ENCODE results near the gene EPB41.
"Not testable (repeated sequence)": the region's sequence is repeated elsewhere in the genome, so short reads cannot be mapped to it uniquely, and the experiment has no call there.

EPB41 gene

GRCh38 chr1:29133861-29134694, 219.7 kb downstream of the EPB41 start:
- DNase-seq (ENCODE audit: low spot score): no peak

GRCh38 chr1:29134695-29135028, 220.3 kb downstream of the EPB41 start:
- no peak for DNase-seq (ENCODE audit: low spot score)

GRCh38 chr1:29136391-29136915, 222.1 kb downstream of the EPB41 start:
- DNase-seq (ENCODE audit: low spot score): no peak

- no peak for DNase-seq (ENCODE audit: low spot score)
Observed at GRCh38 chr1:29142714-29143113, 228.3 kb downstream of the EPB41 start.

DNA sequence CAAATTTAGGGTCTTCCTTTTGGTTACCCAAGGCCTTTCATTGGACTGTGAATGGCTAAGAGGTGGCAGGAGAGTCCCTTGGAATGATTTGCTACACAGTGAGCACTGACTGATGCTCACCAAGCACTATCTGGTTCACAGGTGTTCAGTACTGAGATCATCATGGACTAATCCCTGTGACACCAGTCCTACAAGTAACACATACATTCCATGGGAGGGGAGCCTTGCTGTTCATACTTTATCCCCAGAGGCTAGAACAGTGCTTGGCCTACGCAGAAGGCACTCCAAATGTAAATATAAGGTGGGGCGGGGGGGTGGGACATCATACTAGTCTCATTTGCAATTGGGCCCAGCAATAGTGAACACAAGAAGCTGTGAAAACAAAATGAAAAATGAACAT, 229.8 kb downstream of the EPB41 start:
- no peak for DNase-seq (ENCODE audit: low spot score)

DNA sequence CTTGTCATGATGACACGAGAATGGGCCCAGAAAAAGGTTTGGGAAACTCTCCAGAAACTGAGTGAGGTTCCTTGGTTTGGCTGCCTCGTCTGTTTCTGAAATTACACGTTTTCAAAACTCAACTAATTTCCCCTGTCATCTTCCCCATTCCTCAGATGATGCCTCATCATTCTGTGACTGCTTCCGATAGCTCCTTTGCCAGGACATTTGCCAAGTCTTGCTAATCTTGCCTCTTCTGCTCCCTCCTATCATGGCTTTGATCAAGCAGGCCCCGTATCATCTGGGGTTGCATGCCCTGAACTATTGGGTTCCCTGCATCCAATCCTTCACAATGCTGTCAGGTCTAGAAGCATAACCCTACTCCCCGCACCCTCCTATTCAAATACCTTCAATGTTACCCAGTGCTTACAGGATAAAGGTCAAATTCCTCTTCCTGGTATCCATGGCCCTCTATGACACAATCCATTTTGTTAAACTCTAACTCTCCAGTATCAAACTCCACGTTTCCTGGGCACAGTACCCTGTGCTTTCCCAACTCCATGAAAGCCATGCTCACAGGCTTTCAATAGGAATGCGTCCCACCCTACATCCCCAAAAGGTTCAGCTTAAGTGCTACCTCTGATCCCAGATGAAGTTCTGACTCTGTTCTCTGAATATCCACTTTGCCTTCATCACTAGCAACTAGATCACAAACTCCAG, 231.5 kb downstream of the EPB41 start:
- DNase-seq (ENCODE audit: low spot score): no peak

DNA sequence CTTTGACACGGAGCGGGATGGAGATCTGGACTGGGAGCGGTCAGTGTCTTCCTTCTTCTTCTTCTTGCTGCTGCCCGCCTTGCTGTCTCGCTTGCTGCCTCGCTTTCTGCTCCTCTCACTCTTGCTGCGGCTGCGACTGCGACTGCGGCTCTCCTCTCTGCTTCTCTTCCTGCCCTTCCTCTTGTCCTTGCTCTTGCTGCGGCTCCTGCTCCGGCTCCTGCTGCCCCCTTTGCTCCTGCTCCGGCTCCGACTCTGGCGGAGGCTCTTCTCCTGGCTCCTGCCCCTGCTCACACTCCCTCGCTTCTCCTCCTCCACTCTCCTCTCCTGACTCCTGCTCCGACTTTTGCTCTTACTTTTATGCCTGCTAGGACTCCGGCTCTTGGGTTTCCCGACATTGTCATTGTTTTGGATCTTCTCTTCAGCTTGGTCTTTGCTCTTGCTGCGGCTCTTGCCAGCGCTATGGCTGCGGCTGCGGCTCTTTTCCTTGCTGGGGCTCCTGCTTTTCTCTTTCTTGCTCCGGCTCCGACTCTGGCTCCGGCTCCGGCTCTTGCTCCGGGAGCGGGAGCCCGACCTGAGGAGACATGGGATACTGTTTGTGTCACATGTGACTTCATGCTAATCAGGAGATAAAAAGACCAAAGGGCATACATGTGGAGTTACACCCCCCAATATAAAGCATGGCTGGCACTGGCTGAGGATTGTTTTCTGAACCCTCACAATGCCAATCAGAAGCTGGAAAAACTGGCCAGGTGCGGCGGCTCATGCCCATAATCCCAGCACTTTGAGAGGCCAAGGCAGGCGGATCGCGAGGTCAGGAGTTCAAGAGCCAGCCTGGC, 234.5 kb downstream of the EPB41 start:
- DNase-seq (ENCODE audit: low spot score): no peak

GRCh38 chr1:29150346-29150745, 236.0 kb downstream of the EPB41 start:
- not testable (repeated sequence) for DNase-seq (ENCODE audit: low spot score)

DNA sequence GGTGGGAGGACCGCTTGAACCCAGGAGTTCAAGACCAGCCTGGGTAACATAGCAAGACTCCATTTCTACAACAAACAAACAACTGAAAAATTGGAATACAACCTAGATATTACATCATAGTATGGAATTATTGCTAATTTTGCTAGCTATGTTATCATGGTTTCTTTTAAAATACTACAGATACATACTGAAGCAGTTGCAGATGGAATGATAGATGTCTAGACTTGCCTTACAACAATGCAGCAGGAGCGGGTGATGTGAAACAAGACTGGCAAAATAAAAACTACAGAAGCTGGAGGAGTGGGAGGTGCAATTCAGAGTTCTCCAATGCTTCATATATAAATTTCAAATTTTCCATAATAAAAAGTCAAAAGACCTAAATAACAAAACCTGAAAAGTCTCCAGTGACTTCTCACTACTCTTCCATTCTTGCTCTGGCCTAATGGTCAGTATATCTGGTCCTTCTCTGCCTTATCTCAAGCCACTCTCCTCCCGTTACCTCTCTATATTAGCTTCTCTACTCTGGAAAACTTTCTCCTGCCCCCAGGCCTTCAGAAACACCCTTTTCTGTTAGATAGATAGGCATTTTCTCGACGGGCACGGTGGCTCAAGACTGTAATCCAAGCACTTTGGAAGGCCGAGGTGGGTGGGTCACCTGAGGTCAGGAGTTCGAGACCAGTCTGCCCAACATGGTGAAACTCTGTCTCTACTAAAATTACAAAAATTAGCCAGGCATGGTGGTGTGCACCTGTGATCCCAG, 237.9 kb downstream of the EPB41 start:
- DNase-seq (ENCODE audit: low spot score): no peak

- no peak for DNase-seq (ENCODE audit: low spot score)
Observed at GRCh38 chr1:29156543-29157268, 242.3 kb downstream of the EPB41 start.

DNA sequence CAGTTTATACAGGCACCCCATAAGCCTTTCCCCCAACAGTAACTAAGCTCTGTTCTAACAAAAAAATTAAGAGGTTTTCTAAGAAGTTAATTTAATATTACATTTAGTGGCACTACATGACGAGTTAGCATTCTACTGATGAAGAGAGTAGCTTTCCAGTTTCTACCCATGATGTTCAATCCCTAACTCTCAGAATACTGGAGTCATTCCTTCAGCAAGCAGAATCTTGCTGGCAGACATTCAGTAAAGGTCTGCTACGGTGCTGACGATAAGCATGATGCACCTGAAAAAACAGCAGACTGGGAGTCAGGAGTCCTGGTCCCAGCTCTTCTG, 242.9 kb downstream of the EPB41 start:
- DNase-seq (ENCODE audit: low spot score): no peak

GRCh38 chr1:29159773-29160172, 245.4 kb downstream of the EPB41 start:
- DNase-seq (ENCODE audit: low spot score): no peak

DNA sequence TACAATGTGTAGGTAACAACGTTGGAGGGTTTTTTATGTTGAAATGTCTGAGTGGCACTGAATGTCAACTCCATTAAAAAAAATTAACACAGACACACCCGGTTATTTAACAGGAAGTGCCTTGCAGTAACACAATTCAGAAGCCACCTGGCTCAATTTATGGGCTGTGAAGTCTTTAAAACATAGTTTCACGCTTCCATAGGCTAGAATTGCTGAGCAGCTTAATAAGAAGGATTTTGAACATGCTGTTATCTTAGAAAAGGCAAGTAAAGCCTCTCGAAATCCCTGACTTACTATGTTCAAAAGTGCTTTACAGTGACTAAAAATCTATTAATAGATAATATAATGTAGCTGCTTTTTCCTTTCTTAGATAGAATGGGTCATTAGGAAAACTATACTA, 247.7 kb downstream of the EPB41 start:
- no peak for DNase-seq (ENCODE audit: low spot score)

DNA sequence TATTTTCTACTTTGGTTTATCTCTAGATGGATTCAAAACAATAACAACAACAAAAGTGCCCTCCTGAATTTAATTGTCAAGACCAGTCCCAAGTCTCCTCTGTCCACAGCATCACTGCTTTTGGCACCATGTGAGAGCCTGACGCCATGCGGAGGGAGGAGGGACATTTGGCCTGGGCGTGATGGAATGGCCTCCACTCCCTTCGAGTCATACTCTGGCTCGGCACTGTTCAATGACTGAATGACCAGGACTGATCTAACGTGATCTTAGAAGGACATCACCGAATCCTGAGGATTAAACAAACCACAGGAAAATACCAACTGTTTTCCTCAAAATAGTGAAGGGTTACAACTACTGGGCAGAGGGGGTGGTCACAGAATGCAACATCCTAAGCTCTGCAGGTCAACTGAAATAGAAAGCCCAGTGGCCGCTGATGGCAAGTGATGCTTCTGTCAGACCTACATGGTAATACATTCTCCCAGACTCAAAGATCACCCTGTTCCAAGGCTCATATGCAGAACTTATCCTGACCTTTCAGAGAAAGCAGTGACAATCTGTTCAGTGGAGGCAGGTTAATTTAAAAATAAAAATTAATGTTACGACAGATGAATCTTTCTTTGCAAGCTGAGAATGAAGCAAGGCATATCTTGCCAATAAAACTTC, 248.2 kb downstream of the EPB41 start:
- DNase-seq (ENCODE audit: low spot score): no peak

DNA sequence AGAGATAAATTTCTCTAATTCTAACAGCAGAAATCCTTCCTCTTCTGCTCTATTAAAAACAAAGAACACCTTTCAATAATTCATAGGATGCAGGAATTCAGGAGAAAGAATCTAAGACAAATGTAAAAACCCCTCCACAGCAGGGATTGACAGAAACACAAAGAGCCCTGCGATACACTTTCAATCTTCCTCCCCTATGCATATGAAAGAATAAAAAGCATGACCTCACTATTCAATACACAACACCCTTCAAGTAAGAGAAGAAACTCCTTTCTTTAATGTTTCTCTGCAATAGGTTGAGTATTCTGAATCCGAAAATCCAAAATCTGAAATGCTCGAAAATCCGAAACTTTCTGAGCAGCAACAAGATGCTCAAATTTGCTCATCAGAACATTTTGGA, 250.2 kb downstream of the EPB41 start:
- no peak for DNase-seq (ENCODE audit: low spot score)

- DNase-seq (ENCODE audit: low spot score): no peak
Observed at GRCh38 chr1:29166291-29166878, 252.0 kb downstream of the EPB41 start.

DNA sequence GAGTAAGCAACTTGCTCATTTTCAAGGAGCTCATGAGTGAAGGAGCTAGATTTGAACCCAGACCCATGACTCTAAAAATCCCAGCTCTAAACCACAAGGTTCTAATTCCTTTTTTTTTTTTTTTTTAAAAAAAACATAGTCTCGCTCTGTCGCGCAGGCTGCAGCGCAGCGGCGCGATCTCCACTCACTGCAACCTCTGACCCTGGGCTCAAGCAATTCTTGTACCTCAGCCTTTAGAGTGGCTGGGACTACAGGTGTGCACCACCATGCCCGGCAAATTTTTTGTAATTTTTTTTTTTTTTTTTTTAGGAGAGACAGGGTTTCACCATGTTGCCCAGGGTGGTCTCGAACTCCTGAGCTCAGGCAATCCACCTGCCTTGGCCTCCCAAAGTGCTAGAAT, 253.5 kb downstream of the EPB41 start:
- no peak for DNase-seq (ENCODE audit: low spot score)
